Measurements from ENCODE around the gene RAMP3. TPM values are rescaled to one million over a fixed set of nuclear protein-coding genes. Genes with fewer than 3 reads are reported as not detected.
"Not testable (repeated sequence)": the region's sequence is repeated elsewhere in the genome, so short reads cannot be mapped to it uniquely, and the experiment has no call there.

RAMP3 gene
- total RNA-seq, 1 experiment from 2014 or later, result 0.13 TPM

DNA sequence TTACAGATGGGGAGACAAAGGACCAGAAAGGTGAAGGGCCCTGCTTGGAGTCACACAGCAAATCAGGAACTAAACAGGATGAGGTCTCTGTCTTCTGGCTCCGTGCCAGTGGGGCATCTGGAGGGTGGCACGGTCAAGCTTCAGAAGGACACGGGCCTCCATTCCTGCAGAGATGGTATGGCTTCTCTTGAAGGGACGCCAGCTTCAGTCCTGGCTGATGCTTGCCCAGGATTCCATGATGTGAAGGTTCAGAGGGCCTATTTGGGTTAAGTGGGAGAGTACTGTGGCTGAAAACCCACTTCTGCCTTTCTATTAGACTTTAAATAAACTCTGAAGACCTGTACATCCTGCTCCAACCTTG, 6.1 kb downstream of the RAMP3 start:
- Histone ChIP-seq H3K27ac (ENCODE audit: low read length) (no peak overlapping the region), H3K36me3 (ENCODE audit: control insufficient read depth, insufficient read depth, low read length) (no peaks in the 10 kb centered on the region), H3K9me3 (ENCODE audit: control insufficient read depth, insufficient read depth, low read depth, low read length) (no peaks in the 10 kb centered on the region), H3K4me3 (ENCODE audit: low read depth in 2 of 2, low read length in 2 of 2) (no peak overlapping the region), H3K4me1 (ENCODE audit: control insufficient read depth, insufficient read depth, low read length) (no peaks in the 10 kb centered on the region), H3K27me3 (ENCODE audit: control insufficient read depth, insufficient read depth, low read length) (no peaks in the 10 kb centered on the region; the same call in 1 of the 2 replicates)
- intact Hi-C loops (cut with micrococcal nuclease; ENCODE audit: unreplicated experiment) (no loop called here), in situ Hi-C loops (cut with HindIII; ENCODE audit: low pct_unique_long_range_greater_than_20kb, low sequenced_read_pairs) (no loop called here)
- ATAC-seq (no peak), DNase-seq (ENCODE audit: low read depth, low spot score) (no peak)
- no TSS peak for BruUV-seq (replicated peaks)
- ChIA-PET POLR2A (no interaction called here), CTCF (no interaction called here)
- TF ChIP-seq SIN3A (IDR thresholded peaks at IDR 0.05; ENCODE audit: borderline replicate concordance, insufficient read depth, low read depth, low read length) (no peak), CTCF (IDR thresholded peaks at IDR 0.05) (no peak), POLR2AphosphoS5 (IDR thresholded peaks at IDR 0.05; ENCODE audit: low read depth, low read length) (no peak), TCF7L2 (IDR thresholded peaks at IDR 0.05; ENCODE audit: low read depth, low read length) (no peak)
- TF ChIP-seq, protein P1, sequence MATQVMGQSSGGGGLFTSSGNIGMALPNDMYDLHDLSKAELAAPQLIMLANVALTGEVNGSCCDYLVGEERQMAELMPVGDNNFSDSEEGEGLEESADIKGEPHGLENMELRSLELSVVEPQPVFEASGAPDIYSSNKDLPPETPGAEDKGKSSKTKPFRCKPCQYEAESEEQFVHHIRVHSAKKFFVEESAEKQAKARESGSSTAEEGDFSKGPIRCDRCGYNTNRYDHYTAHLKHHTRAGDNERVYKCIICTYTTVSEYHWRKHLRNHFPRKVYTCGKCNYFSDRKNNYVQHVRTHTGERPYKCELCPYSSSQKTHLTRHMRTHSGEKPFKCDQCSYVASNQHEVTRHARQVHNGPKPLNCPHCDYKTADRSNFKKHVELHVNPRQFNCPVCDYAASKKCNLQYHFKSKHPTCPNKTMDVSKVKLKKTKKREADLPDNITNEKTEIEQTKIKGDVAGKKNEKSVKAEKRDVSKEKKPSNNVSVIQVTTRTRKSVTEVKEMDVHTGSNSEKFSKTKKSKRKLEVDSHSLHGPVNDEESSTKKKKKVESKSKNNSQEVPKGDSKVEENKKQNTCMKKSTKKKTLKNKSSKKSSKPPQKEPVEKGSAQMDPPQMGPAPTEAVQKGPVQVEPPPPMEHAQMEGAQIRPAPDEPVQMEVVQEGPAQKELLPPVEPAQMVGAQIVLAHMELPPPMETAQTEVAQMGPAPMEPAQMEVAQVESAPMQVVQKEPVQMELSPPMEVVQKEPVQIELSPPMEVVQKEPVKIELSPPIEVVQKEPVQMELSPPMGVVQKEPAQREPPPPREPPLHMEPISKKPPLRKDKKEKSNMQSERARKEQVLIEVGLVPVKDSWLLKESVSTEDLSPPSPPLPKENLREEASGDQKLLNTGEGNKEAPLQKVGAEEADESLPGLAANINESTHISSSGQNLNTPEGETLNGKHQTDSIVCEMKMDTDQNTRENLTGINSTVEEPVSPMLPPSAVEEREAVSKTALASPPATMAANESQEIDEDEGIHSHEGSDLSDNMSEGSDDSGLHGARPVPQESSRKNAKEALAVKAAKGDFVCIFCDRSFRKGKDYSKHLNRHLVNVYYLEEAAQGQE (IDR thresholded peaks at IDR 0.05; ENCODE audit: insufficient read depth in 1 of 2, low read depth in 2 of 2, low read length in 1 of 2), result no peak

- intact Hi-C loops (cut with micrococcal nuclease; ENCODE audit: unreplicated experiment); H3K36me3 ChIP-seq (ENCODE audit: control insufficient read depth, insufficient read depth, low read length); in situ Hi-C loops (cut with HindIII; ENCODE audit: low pct_unique_long_range_greater_than_20kb, low sequenced_read_pairs); H3K4me3 ChIP-seq (ENCODE audit: low read depth in 2 of 2, low read length in 2 of 2); CTCF ChIA-PET; H3K4me1 ChIP-seq (ENCODE audit: control insufficient read depth, insufficient read depth, low read length); POLR2A ChIA-PET; H3K27me3 ChIP-seq (ENCODE audit: control insufficient read depth, insufficient read depth, low read length); H3K27ac ChIP-seq (ENCODE audit: low read length); DNase-seq (ENCODE audit: low read depth, low spot score); BruUV-seq (replicated peaks); ATAC-seq; H3K9me3 ChIP-seq (ENCODE audit: control insufficient read depth, insufficient read depth, low read depth, low read length): not testable (repeated sequence)
Observed at GRCh38 chr7:45164271-45164670, 6.7 kb downstream of the RAMP3 start.

DNA sequence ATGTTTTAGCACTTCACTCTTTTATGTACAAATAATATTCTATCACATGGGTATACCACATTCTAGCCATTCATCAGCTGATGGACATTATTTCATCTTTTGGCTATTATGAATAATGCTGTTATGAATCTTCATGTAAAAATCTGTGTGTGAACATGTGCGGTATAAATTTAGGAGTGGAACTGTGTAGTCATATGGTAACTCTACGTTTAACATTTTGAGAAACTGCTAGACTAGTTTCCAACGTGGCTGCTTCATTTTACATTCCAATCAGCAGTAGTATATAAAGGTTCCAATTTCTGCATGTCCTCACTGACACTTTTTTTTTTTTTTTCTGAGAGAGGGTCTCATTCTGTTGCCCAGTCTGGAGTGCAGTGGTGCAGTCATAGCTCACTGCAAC, 8.3 kb downstream of the RAMP3 start:
- H3K4me1 ChIP-seq (ENCODE audit: control insufficient read depth, insufficient read depth, low read length), result no peaks in the 10 kb centered on the region
- H3K27me3 ChIP-seq (ENCODE audit: control insufficient read depth, insufficient read depth, low read length), result peaks cover 10% of the 10 kb centered on the region; the same call in 1 of the 2 replicates
- DNase-seq (ENCODE audit: low read depth, low spot score) (no peak), ATAC-seq (no peak)
- CTCF ChIA-PET, result no interaction called here
- POLR2A ChIA-PET, result no interaction called here
- no peak overlapping the region for H3K4me3 ChIP-seq (ENCODE audit: low read depth in 2 of 2, low read length in 2 of 2)
- H3K36me3 ChIP-seq (ENCODE audit: control insufficient read depth, insufficient read depth, low read length), result no peaks in the 10 kb centered on the region
- BruUV-seq (replicated peaks), result no TSS peak
- no peak overlapping the region for H3K27ac ChIP-seq (ENCODE audit: low read length)
- intact Hi-C loops (cut with micrococcal nuclease; ENCODE audit: unreplicated experiment) (no loop called here), in situ Hi-C loops (cut with HindIII; ENCODE audit: low pct_unique_long_range_greater_than_20kb, low sequenced_read_pairs) (no loop called here)
- no peaks in the 10 kb centered on the region for H3K9me3 ChIP-seq (ENCODE audit: control insufficient read depth, insufficient read depth, low read depth, low read length)
- no peak for TF ChIP-seq POLR2AphosphoS5 (IDR thresholded peaks at IDR 0.05; ENCODE audit: low read depth, low read length)
- TF ChIP-seq CTCF (IDR thresholded peaks at IDR 0.05), result no peak
- no peak for TF ChIP-seq SIN3A (IDR thresholded peaks at IDR 0.05; ENCODE audit: borderline replicate concordance, insufficient read depth, low read depth, low read length)
- TF ChIP-seq, protein P1 (IDR thresholded peaks at IDR 0.05; ENCODE audit: insufficient read depth in 1 of 2, low read depth in 2 of 2, low read length in 1 of 2), result no peak
- TF ChIP-seq TCF7L2 (IDR thresholded peaks at IDR 0.05; ENCODE audit: low read depth, low read length), result no peak

Measured in Panc1 (cell line).